SK-N-SH treated with all-trans-retinoic acid at 6 μM for 48 hours (cell line): ENCODE results near the gene TGOLN2.

ENCODE experiments used
- ATAC-seq: fragments of 200-7000 bp; cut with Tn5 transposase; 3 replicates; pipeline ENCODE4 v1.9.1; 2020; ENCODE audit warnings: mild to moderate bottlenecking, moderate library complexity
- ARNTL ChIP-seq: fragments of 450-650 bp; formaldehyde crosslinking; IDR thresholded peaks from 2 replicates; pipeline ENCODE4 v1.5.0; 2020; ENCODE audit warnings: low read depth, mild to moderate bottlenecking, moderate library complexity, borderline replicate concordance
- BACH2 ChIP-seq: fragments of 250-450 bp; sonication (Bioruptor Pico); IDR thresholded peaks from 2 replicates; pipeline ENCODE4 v1.9.0; 2021; ENCODE audit warnings: mild to moderate bottlenecking, borderline replicate concordance
- CREB5 ChIP-seq: fragments of 250-450 bp; sonication (Bioruptor Pico); IDR thresholded peaks from 2 replicates; pipeline ENCODE4 v1.5.1; 2020; ENCODE audit warnings: low read depth, mild to moderate bottlenecking, moderate library complexity
- CSDC2 ChIP-seq: fragments of 250-450 bp; sonication (Bioruptor Pico); IDR thresholded peaks from 2 replicates; pipeline ENCODE4 v1.5.0; 2020; ENCODE audit warnings: mild to moderate bottlenecking, moderate library complexity
- ESRRG ChIP-seq: fragments of 250-450 bp; sonication (Bioruptor Pico); IDR thresholded peaks from 2 replicates; pipeline ENCODE4 v1.6.1; 2021; ENCODE audit warnings: mild to moderate bottlenecking
- GLIS3 ChIP-seq: fragments of 250-450 bp; sonication (Bioruptor Pico); IDR thresholded peaks from 2 replicates; pipeline ENCODE4 v1.5.0; 2020; ENCODE audit warnings: mild to moderate bottlenecking, moderate library complexity
- ISL1 ChIP-seq: fragments of 250-450 bp; sonication (Bioruptor Pico); IDR thresholded peaks from 2 replicates; pipeline ENCODE4 v2.1.2; 2022; ENCODE audit warnings: mild to moderate bottlenecking, moderate library complexity
- OSR1 ChIP-seq: fragments of 250-450 bp; sonication (Bioruptor Pico); IDR thresholded peaks from 2 replicates; pipeline ENCODE4 v1.8.0; 2022; ENCODE audit warnings: moderate library complexity, mild to moderate bottlenecking, inconsistent platforms
- PPARA ChIP-seq: fragments of 250-450 bp; sonication (Bioruptor Pico); IDR thresholded peaks from 2 replicates; pipeline ENCODE4 v1.5.0; 2020; ENCODE audit warnings: mild to moderate bottlenecking, borderline replicate concordance
- RARB ChIP-seq: fragments of 250-450 bp; sonication (Bioruptor Pico); IDR thresholded peaks from 2 replicates; pipeline ENCODE4 v1.8.0; 2021; ENCODE audit warnings: mild to moderate bottlenecking, moderate library complexity
- SNAI2 ChIP-seq: fragments of 250-450 bp; sonication (Bioruptor Pico); IDR thresholded peaks from 2 replicates; pipeline ENCODE4 v1.5.0; 2020; ENCODE audit warnings: mild to moderate bottlenecking, moderate library complexity
- TCF4 ChIP-seq: fragments of 250-450 bp; sonication (Bioruptor Pico); IDR thresholded peaks from 2 replicates; pipeline ENCODE4 v1.8.0; 2021; ENCODE audit warnings: mild to moderate bottlenecking, moderate library complexity, borderline replicate concordance
- TOX ChIP-seq: fragments of 250-450 bp; sonication (Bioruptor Pico); IDR thresholded peaks from 2 replicates; pipeline ENCODE4 v1.8.0; 2021; ENCODE audit warnings: mild to moderate bottlenecking, moderate library complexity, borderline replicate concordance
- TSHZ2 ChIP-seq: fragments of 250-450 bp; sonication (Bioruptor Pico); IDR thresholded peaks from 2 replicates; pipeline ENCODE4 v1.5.0; 2020; ENCODE audit warnings: mild to moderate bottlenecking, moderate library complexity
- ZC3H10 ChIP-seq: fragments of 250-450 bp; sonication (Bioruptor Pico); IDR thresholded peaks from 2 replicates; pipeline ENCODE4 v1.5.1; 2021; ENCODE audit warnings: mild to moderate bottlenecking, moderate library complexity
- ZFP3 ChIP-seq: fragments of 250-450 bp; sonication (Bioruptor Pico); IDR thresholded peaks from 2 replicates; pipeline ENCODE4 v1.5.0; 2020; ENCODE audit warnings: mild to moderate bottlenecking, moderate library complexity
- ZFP30 ChIP-seq: fragments of 450-650 bp; formaldehyde crosslinking; IDR thresholded peaks from 2 replicates; pipeline ENCODE4 v1.5.0; 2022; ENCODE audit warnings: mild to moderate bottlenecking, moderate library complexity
- ZNF565 ChIP-seq: fragments of 450-650 bp; formaldehyde crosslinking; conservative IDR thresholded peaks from 2 replicates; pipeline ENCODE4 v1.5.0; 2020; ENCODE audit warnings: low read depth, mild to moderate bottlenecking, moderate library complexity
- ZNF8 ChIP-seq: fragments of 450-650 bp; formaldehyde crosslinking; IDR thresholded peaks from 2 replicates; pipeline ENCODE4 v1.5.0; 2020; ENCODE audit warnings: mild to moderate bottlenecking, moderate library complexity
- TF ChIP-seq, protein P1 (sequence below): fragments of 250-450 bp; sonication (Bioruptor Pico); IDR thresholded peaks from 2 replicates; pipeline ENCODE4 v1.5.1; 2021; ENCODE audit warnings: mild to moderate bottlenecking, moderate library complexity
- TF ChIP-seq, protein P2 (sequence below): fragments of 250-450 bp; sonication (Bioruptor Pico); IDR thresholded peaks from 2 replicates; pipeline ENCODE4 v1.8.0; 2020; ENCODE audit warnings: mild to moderate bottlenecking, moderate library complexity, borderline replicate concordance

The TGOLN2 gene

GRCh38 chr2:85342156-85342555 lies 14.4 kb upstream of the TGOLN2 start:
- no peak for TF ChIP-seq TOX (CRISPR knock-in tag)
- no peak for TF ChIP-seq ZFP30
- TF ChIP-seq ZFP3 (CRISPR knock-in tag): no peak
- no peak for TF ChIP-seq ZNF8 (CRISPR knock-in tag)
- no peak for TF ChIP-seq ISL1 (CRISPR knock-in tag)
- no peak for TF ChIP-seq TSHZ2 (CRISPR knock-in tag)
- TF ChIP-seq PPARA (CRISPR knock-in tag): no peak
- TF ChIP-seq, protein P1, sequence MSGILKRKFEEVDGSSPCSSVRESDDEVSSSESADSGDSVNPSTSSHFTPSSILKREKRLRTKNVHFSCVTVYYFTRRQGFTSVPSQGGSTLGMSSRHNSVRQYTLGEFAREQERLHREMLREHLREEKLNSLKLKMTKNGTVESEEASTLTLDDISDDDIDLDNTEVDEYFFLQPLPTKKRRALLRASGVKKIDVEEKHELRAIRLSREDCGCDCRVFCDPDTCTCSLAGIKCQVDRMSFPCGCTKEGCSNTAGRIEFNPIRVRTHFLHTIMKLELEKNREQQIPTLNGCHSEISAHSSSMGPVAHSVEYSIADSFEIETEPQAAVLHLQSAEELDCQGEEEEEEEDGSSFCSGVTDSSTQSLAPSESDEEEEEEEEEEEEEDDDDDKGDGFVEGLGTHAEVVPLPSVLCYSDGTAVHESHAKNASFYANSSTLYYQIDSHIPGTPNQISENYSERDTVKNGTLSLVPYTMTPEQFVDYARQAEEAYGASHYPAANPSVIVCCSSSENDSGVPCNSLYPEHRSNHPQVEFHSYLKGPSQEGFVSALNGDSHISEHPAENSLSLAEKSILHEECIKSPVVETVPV (CRISPR knock-in tag): no peak
- TF ChIP-seq BACH2 (CRISPR knock-in tag): no peak
- TF ChIP-seq CREB5 (CRISPR knock-in tag): no peak
- TF ChIP-seq, protein P2, sequence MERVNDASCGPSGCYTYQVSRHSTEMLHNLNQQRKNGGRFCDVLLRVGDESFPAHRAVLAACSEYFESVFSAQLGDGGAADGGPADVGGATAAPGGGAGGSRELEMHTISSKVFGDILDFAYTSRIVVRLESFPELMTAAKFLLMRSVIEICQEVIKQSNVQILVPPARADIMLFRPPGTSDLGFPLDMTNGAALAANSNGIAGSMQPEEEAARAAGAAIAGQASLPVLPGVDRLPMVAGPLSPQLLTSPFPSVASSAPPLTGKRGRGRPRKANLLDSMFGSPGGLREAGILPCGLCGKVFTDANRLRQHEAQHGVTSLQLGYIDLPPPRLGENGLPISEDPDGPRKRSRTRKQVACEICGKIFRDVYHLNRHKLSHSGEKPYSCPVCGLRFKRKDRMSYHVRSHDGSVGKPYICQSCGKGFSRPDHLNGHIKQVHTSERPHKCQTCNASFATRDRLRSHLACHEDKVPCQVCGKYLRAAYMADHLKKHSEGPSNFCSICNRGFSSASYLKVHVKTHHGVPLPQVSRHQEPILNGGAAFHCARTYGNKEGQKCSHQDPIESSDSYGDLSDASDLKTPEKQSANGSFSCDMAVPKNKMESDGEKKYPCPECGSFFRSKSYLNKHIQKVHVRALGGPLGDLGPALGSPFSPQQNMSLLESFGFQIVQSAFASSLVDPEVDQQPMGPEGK (CRISPR knock-in tag): no peak
- TF ChIP-seq ZNF565: no peak
- no peak for TF ChIP-seq ARNTL (CRISPR knock-in tag)
- no peak for TF ChIP-seq CSDC2 (CRISPR knock-in tag)
- TF ChIP-seq RARB (CRISPR knock-in tag): no peak
- no peak for TF ChIP-seq ZC3H10 (CRISPR knock-in tag)
- no peak for TF ChIP-seq ESRRG (CRISPR knock-in tag)
- TF ChIP-seq SNAI2 (CRISPR knock-in tag): no peak
- no peak for TF ChIP-seq TCF4
- TF ChIP-seq OSR1 (CRISPR knock-in tag): no peak
- no peak for ATAC-seq

DNA sequence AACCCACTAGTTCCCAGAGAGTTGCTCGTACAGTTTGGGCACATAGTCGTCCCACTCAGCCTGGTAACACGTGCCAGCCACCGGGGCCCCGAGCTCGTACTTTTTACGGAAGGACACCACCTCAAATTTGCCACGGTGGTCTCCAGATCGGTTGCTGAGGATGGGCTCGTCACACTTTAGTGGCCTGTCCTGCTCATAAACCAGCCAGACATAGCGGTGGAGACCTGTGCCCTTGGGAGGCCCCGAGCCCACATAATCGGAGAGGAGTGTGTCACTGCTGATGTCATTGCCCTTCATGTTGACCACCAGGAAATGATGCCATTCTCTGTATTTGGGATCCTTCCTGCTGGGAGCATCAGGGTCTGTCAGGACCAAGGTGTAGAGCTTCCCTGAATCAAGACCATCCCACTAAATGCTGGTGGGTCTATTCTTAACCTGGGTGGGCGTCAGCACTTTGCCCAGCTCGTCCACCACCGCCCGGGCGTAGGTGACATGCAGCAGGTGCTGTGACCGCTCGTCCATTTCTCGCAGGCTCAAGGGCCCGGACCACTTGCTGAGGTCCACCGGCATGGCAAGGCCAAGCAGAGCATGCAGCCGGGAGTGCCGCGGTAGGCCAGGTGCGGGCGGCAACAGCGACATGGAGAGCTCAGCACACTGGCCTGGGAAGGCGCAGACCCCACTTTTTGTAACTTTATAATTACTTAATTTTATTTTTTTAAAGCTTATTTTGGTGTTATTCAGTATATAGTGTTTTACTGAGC lies 13.7 kb upstream of the TGOLN2 start:
- ATAC-seq: no peak
- TF ChIP-seq TCF4: no peak
- TF ChIP-seq, protein P1 (CRISPR knock-in tag): no peak
- no peak for TF ChIP-seq ZNF8 (CRISPR knock-in tag)
- TF ChIP-seq, protein P2 (CRISPR knock-in tag): no peak
- TF ChIP-seq SNAI2 (CRISPR knock-in tag): no peak
- TF ChIP-seq ZNF565: no peak
- TF ChIP-seq GLIS3 (CRISPR knock-in tag): no peak
- no peak for TF ChIP-seq ZFP30
- no peak for TF ChIP-seq CREB5 (CRISPR knock-in tag)
- TF ChIP-seq ISL1 (CRISPR knock-in tag): no peak
